A549 treated with GW870086 at 1 μM for 4 hours (cell line): ENCODE results near the gene HIF3A. TPM values are rescaled to one million over a fixed set of nuclear protein-coding genes. Genes with fewer than 3 reads are reported as not detected.

Experiments
- total RNA-seq: library from RNA; stranded (reverse); fragments of 200-300 nt; extraction: Qiagen RNA extraction; gene quantifications from 5 replicates; pipeline ENCODE4 v1.2.3, GENCODE V29; 2022; ENCODE audit warnings: low read depth

The HIF3A gene
- total RNA-seq, result not detected in 5 replicates

GRCh38 chr19:46296722-46297461, at the start of gene HIF3A:
HIF3A (plus strand) TSS chr19:46297042; CDS start chr19:46297077, 35 bp downstream.

GRCh38 chr19:46346821-46347571, 50.2 kb downstream of the HIF3A start, which contains the start of gene PPP5C:
PPP5C (plus strand) TSS chr19:46347087; CDS start chr19:46347097, 10 bp downstream.

Other genes starting within 250 kb of the HIF3A start
- gene IGFL3, start 172.4 kb upstream of the HIF3A start, total RNA-seq, result 0.25 TPM in 1 of 5 replicates, not detected in the others
- gene IGFL2, start 148.8 kb upstream of the HIF3A start, total RNA-seq, result 0.42 to 1.3 TPM (median 1.0 TPM) in 5 replicates
- gene IGFL1, start 67.3 kb upstream of the HIF3A start, total RNA-seq, result 2.0 to 3.8 TPM (median 2.6 TPM) in 5 replicates
- 78.4 to 84.7 TPM (median 83.1 TPM) in 5 replicates for gene PPP5C, start 50.0 kb downstream of the HIF3A start, total RNA-seq
- gene CCDC8, start 116.5 kb downstream of the HIF3A start, total RNA-seq, result not detected in 5 replicates
- gene PNMA8C, start 131.9 kb downstream of the HIF3A start, total RNA-seq, result not detected in 5 replicates
- 9.3 to 10.4 TPM (median 10.0 TPM) in 5 replicates for gene PNMA8A, start 174.5 kb downstream of the HIF3A start, total RNA-seq
- not detected in 5 replicates for gene PNMA8B, start 198.8 kb downstream of the HIF3A start, total RNA-seq